Lower leg skin (tissue), 3 donors: Measurements from ENCODE around the gene LMNA.
"Not testable (repeated sequence)": the region's sequence is repeated elsewhere in the genome, so short reads cannot be mapped to it uniquely, and the experiment has no call there.

Experiments
- CTCF ChIP-seq, 3 donors: fragments of 450-650 bp; IDR thresholded peaks; one replicate each; pipeline ENCODE4 v1.5.1; 2016; ENCODE audit warnings: antibody characterized with exemption in 3 of 3, mild to moderate bottlenecking in 3 of 3, moderate library complexity in 2 of 3
- POLR2A ChIP-seq, 2 donors: fragments of 450-650 bp; IDR thresholded peaks; one replicate each; pipeline ENCODE4 v1.6.1; 2016 to 2017; ENCODE audit warnings: antibody characterized with exemption in 2 of 2, mild to moderate bottlenecking in 1 of 2, moderate library complexity in 1 of 2

DNA sequence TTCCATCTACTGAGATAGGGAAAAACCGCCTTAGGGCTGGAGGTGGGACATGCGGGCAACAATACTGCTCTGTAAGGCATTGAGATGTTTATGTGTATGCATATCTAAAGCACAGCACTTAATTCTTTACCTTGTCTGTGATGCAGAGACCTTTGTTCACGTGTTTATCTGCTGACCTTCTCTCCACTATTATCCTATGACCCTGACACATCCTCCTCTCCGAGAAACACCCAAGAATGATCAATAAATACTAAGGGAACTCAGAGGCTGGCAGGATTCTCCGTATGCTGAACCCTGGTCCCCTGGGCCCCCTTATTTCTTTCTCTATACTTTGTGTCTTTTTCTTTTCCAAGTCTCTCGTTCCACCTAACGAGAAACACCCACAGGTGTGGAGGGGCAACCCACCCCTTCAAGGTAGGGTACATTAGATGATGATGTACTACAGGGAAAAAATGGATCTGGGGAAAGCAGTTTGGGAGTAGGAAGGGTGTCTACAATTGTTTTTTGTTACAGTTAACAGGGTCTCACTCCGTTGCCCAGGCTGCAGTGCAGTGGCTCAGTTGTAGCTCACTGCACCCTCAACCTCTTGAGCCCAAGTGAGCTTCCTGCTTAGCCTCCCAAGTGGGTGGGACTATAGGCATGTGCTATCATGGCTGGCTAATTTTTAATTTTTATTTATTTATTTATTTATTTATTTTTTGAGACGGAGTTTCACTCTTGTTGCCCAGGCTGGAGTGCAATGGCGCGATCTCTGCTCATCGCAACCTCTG lies 67.7 kb downstream of the LMNA start:
- not testable (repeated sequence) for TF ChIP-seq CTCF, POLR2A (IDR thresholded peaks at IDR 0.05)
